HCT116 (cell line): ENCODE results near the gene MBD5. TPM values are rescaled to one million over a fixed set of nuclear protein-coding genes. Genes with fewer than 3 reads are reported as not detected.

Experiments
- ATAC-seq: fragments of 200-7000 bp; cut with Tn5 transposase; 2 replicates; pipeline ENCODE4 v1.9.1; 2020; ENCODE audit warnings: mild to moderate bottlenecking, moderate library complexity
- BruUV-seq: library from RNA; stranded (reverse); fragments of 400-500 nt; replicated peaks from 2 replicates; lab custom pipeline; 2021; lab: Mats Ljungman, UMichigan
- CTCF ChIA-PET: fragments of 300-600 bp; sonication (Branson Sonifier 250); formaldehyde crosslinking; loops from one replicate; lab custom pipeline; 2021; ENCODE audit warnings: antibody characterized with exemption; lab: Charles Lee
- POLR2A ChIA-PET: fragments of 300-600, 350-600 bp; sonication (Branson Sonifier 250); formaldehyde crosslinking; loops from one replicate; lab custom pipeline; 2021; ENCODE audit warnings: antibody characterized with exemption; lab: Charles Lee
- RAD21 ChIA-PET, 2 experiments: fragments of 300-600 bp; sonication (Branson Sonifier 250); formaldehyde crosslinking; loops; one replicate each; lab custom pipeline; 2023; ENCODE audit warnings: low total read pairs in 2 of 2; ENCODE audit not compliant: uncharacterized antibody in 2 of 2, unreplicated experiment in 2 of 2, low non-redundant PET in 1 of 2; lab: Charles Lee
- DNase-seq: peaks from one replicate; pipeline ENCODE4 v3.0.0-alpha.2; 2010; ENCODE audit warnings: low read depth, low spot score
- H2AFZ ChIP-seq: fragments of 200-600 bp; shearing (Covaris generic), sonication (generic); 2 replicates; pipeline ENCODE4 v1.6.1; 2017; ENCODE audit warnings: low read depth, mixed run types, mixed read lengths, antibody characterized with exemption, low read length; ENCODE audit not compliant: poor library complexity, severe bottlenecking
- H3K27ac ChIP-seq: 2 replicates; pipeline ENCODE4 v1.5.1; 2012; ENCODE audit warnings: low read depth, low read length
- H3K27me3 ChIP-seq: fragments of 200-600 bp; sonication (generic); 2 replicates; pipeline ENCODE4 v1.6.1; 2016; ENCODE audit warnings: mixed run types, low read length, mixed read lengths; ENCODE audit not compliant: insufficient read depth
- H3K36me3 ChIP-seq, 2 experiments: fragments of 200-500 bp in 1 of 2; fragments of 200-600 bp in 1 of 2; sonication (Bioruptor generic) in 1 of 2; sonication (generic) in 1 of 2; 2 replicates each; pipeline versions ENCODE4 v1.5.1 to v1.6.1; 2014 to 2016; ENCODE audit warnings: low read length in 2 of 2, inconsistent platforms in 1 of 2, mixed read lengths in 1 of 2, mixed run types in 1 of 2; ENCODE audit not compliant: insufficient read depth in 2 of 2, control insufficient read depth in 1 of 2
- H3K4me1 ChIP-seq, 2 experiments: fragments of 200-600 bp in 1 of 2; sonication (generic) in 1 of 2; 2 replicates each; pipeline versions ENCODE4 v1.5.1 to v1.6.1; 2012 to 2017; ENCODE audit warnings: low read length in 2 of 2, inconsistent platforms in 1 of 2, mild to moderate bottlenecking in 1 of 2, mixed read lengths in 1 of 2, mixed run types in 1 of 2, moderate library complexity in 1 of 2; ENCODE audit not compliant: insufficient read depth in 2 of 2, control insufficient read depth in 1 of 2
- H3K4me2 ChIP-seq: fragments of 200-600 bp; sonication (generic); 2 replicates; pipeline ENCODE4 v1.6.1; 2017; ENCODE audit warnings: mixed run types, low read length, mixed read lengths
- H3K4me3 ChIP-seq, 2 experiments: fragments of 200-600 bp in 1 of 2; sonication (generic) in 1 of 2; replicated peaks in 1 of 2; 2 replicates each; pipeline ENCODE4 v1.5.1; 2011 to 2016; ENCODE audit warnings: low read length in 2 of 2, control low read depth in 1 of 2, low read depth in 1 of 2, mild to moderate bottlenecking in 1 of 2, mixed read lengths in 1 of 2, mixed run types in 1 of 2
- H3K79me2 ChIP-seq: fragments of 200-600 bp; sonication (generic); 2 replicates; pipeline ENCODE4 v1.6.1; 2017; ENCODE audit warnings: mild to moderate bottlenecking, mixed run types, low read length, moderate library complexity, mixed read lengths; ENCODE audit not compliant: insufficient read depth
- H3K9ac ChIP-seq: fragments of 200-600 bp; sonication (generic); 2 replicates; pipeline ENCODE4 v1.6.1; 2016; ENCODE audit warnings: low read length, mixed read lengths
- H3K9me2 ChIP-seq: fragments of 200-600 bp; sonication (generic), shearing (Covaris generic); 2 replicates; pipeline ENCODE4 v1.6.1; 2017; ENCODE audit warnings: mixed run types, mild to moderate bottlenecking, moderate library complexity; ENCODE audit not compliant: insufficient read depth
- H3K9me3 ChIP-seq, 2 experiments: fragments of 200-500 bp in 1 of 2; fragments of 200-600 bp in 1 of 2; sonication (Bioruptor generic) in 1 of 2; sonication (generic) in 1 of 2; 2 replicates each; pipeline ENCODE4 v1.6.1; 2014 to 2017; ENCODE audit warnings: low read length in 2 of 2, mixed read lengths in 2 of 2, inconsistent platforms in 1 of 2, low read depth in 1 of 2, mild to moderate bottlenecking in 1 of 2, mixed run types in 1 of 2, moderate library complexity in 1 of 2; ENCODE audit not compliant: control insufficient read depth in 1 of 2, insufficient read depth in 1 of 2
- H4K20me1 ChIP-seq: fragments of 200-600 bp; sonication (generic), shearing (Covaris generic); 2 replicates; pipeline ENCODE4 v1.6.1; 2017; ENCODE audit warnings: mixed run types, mild to moderate bottlenecking, moderate library complexity; ENCODE audit not compliant: insufficient read depth
- ATF3 ChIP-seq: IDR thresholded peaks from 2 replicates; pipeline ENCODE4 v1.6.1; 2012
- CBX3 ChIP-seq: IDR thresholded peaks from 2 replicates; pipeline ENCODE4 v1.6.1; 2012; ENCODE audit warnings: low read depth
- CEBPB ChIP-seq: IDR thresholded peaks from 2 replicates; pipeline ENCODE4 v1.6.1; 2012; ENCODE audit warnings: low read depth
- EGR1 ChIP-seq: IDR thresholded peaks from 2 replicates; pipeline ENCODE4 v1.6.1; 2012; ENCODE audit warnings: low read depth
- EZH2 ChIP-seq: fragments of 200-600 bp; sonication (generic); IDR thresholded peaks from 2 replicates; pipeline ENCODE4 v1.6.1; 2017; ENCODE audit warnings: antibody characterized with exemption, mixed run types
- FOSL1 ChIP-seq: IDR thresholded peaks from 2 replicates; pipeline ENCODE4 v1.6.1; 2012; ENCODE audit warnings: low read depth
- MAX ChIP-seq: IDR thresholded peaks from 2 replicates; pipeline ENCODE4 v1.6.1; 2012
- POLR2A ChIP-seq: IDR thresholded peaks from 2 replicates; pipeline ENCODE4 v1.7.0; 2011; ENCODE audit warnings: borderline replicate concordance; ENCODE audit not compliant: insufficient read depth, insufficient read length; ENCODE audit errors: extremely low read depth
- POLR2AphosphoS5 ChIP-seq: IDR thresholded peaks from 2 replicates; pipeline ENCODE4 v1.6.1; 2011; ENCODE audit warnings: mild to moderate bottlenecking, low read depth, low read length, moderate library complexity
- SP1 ChIP-seq: IDR thresholded peaks from 2 replicates; pipeline ENCODE4 v1.6.1; 2012; ENCODE audit warnings: low read depth
- TCF7L2 ChIP-seq: IDR thresholded peaks from 2 replicates; pipeline ENCODE4 v1.7.0; 2011; ENCODE audit warnings: borderline replicate concordance, inconsistent platforms; ENCODE audit not compliant: insufficient read depth, insufficient read length; ENCODE audit errors: extremely low read depth
- YY1 ChIP-seq: IDR thresholded peaks from 2 replicates; pipeline ENCODE4 v1.6.1; 2011; ENCODE audit warnings: low read length, low read depth, moderate library complexity, mild to moderate bottlenecking; ENCODE audit not compliant: insufficient replicate concordance; ENCODE audit errors: extremely low read depth
- ZBTB33 ChIP-seq: IDR thresholded peaks from 2 replicates; pipeline ENCODE4 v1.6.1; 2011; ENCODE audit warnings: mild to moderate bottlenecking, low read length, moderate library complexity; ENCODE audit not compliant: insufficient replicate concordance; ENCODE audit errors: extremely low read depth
- ZFX ChIP-seq: fragments of 450-650 bp; IDR thresholded peaks from 2 replicates; pipeline ENCODE4 v1.6.1; 2017
- ZNF274 ChIP-seq: fragments of 200-500 bp; sonication (Bioruptor generic); IDR thresholded peaks from 2 replicates; pipeline ENCODE4 v1.6.1; 2014; ENCODE audit warnings: mild to moderate bottlenecking, low read depth, low read length, inconsistent platforms
- intact Hi-C: fragments of 100-400 bp; cut with micrococcal nuclease; formaldehyde crosslinking; loops from 2 replicates; pipeline ENCODE4 v1.10.0; 2022
- total RNA-seq: library from RNA; stranded (reverse); gene quantifications from one replicate; pipeline ENCODE4 v1.2.1, GENCODE V29; 2021; ENCODE audit not compliant: unreplicated experiment
- TF ChIP-seq, protein P1 (sequence below), 3 experiments: fragments of 200-600 bp in 1 of 3; sonication (generic) in 1 of 3; IDR thresholded peaks in 2 of 3; conservative IDR thresholded peaks in 1 of 3; 2 replicates each; pipeline ENCODE4 v1.5.1; 2012 to 2017; ENCODE audit warnings: low read depth in 2 of 3, low read length in 2 of 3, antibody characterized with exemption in 1 of 3, borderline replicate concordance in 1 of 3, control low read depth in 1 of 3, mild to moderate bottlenecking in 1 of 3, mixed read lengths in 1 of 3, mixed run types in 1 of 3, moderate library complexity in 1 of 3; ENCODE audit not compliant: insufficient read depth in 1 of 3

MBD5 gene
- total RNA-seq, 1 experiment from 2014 or later: 20.5 TPM

DNA sequence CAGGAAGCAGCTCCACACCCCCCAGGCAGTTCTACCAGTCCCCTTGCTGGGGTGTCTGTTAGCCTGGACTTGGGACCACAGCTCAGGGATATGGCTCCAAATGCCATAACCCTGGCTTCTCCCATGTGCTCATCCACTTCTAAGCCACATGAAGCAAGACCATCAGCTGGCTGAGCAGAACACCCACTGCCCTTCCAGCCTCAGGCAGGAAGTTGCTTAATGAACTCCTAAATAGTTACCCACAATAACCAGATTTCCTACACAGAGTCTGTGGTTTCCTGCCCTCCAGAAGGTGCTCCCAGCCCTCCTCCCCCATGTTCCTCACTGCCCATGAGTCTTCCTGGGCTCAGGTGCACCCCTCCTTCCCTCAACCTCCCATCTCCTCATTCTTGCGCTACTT lies 525.4 kb downstream of the MBD5 start (continued):
- TF ChIP-seq YY1: no peak
- TF ChIP-seq ZNF274: no peak
- no peak for TF ChIP-seq POLR2AphosphoS5
- TF ChIP-seq CEBPB: no peak
- TF ChIP-seq EGR1: no peak
- no peak for TF ChIP-seq FOSL1
- TF ChIP-seq, all 23 proteins: peak for 0

- ChIA-PET CTCF (no interaction called here), RAD21 (no interaction called here), POLR2A (no interaction called here)
- ATAC-seq (no peak), DNase-seq (no peak)
- Histone ChIP-seq H3K27ac (no peak overlapping the region), H2AFZ (no peak overlapping the region), H3K36me3 (no peaks in the 10 kb centered on the region), H3K9ac (no peak overlapping the region), H3K4me1 (no peaks in the 10 kb centered on the region), H3K4me2 (no peak overlapping the region), H3K4me3 (no peak overlapping the region), H3K79me2 (no peaks in the 10 kb centered on the region), H3K9me3 (no peaks in the 10 kb centered on the region), H4K20me1 (no peaks in the 10 kb centered on the region), H3K27me3 (no peaks in the 10 kb centered on the region), H3K9me2 (no peaks in the 10 kb centered on the region)
- BruUV-seq: no TSS peak
- no peak for TF ChIP-seq POLR2A
- no peak for TF ChIP-seq FOSL1
- no peak for TF ChIP-seq SP1
- no peak for TF ChIP-seq ATF3
- TF ChIP-seq, protein P1, sequence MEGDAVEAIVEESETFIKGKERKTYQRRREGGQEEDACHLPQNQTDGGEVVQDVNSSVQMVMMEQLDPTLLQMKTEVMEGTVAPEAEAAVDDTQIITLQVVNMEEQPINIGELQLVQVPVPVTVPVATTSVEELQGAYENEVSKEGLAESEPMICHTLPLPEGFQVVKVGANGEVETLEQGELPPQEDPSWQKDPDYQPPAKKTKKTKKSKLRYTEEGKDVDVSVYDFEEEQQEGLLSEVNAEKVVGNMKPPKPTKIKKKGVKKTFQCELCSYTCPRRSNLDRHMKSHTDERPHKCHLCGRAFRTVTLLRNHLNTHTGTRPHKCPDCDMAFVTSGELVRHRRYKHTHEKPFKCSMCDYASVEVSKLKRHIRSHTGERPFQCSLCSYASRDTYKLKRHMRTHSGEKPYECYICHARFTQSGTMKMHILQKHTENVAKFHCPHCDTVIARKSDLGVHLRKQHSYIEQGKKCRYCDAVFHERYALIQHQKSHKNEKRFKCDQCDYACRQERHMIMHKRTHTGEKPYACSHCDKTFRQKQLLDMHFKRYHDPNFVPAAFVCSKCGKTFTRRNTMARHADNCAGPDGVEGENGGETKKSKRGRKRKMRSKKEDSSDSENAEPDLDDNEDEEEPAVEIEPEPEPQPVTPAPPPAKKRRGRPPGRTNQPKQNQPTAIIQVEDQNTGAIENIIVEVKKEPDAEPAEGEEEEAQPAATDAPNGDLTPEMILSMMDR (IDR thresholded peaks at IDR 0.05 in 2 of 3, conservative IDR thresholded peaks at IDR 0.05 in 1 of 3; ENCODE audit: borderline replicate concordance in 1 of 3, insufficient read depth in 1 of 3, low read depth in 2 of 3, low read length in 2 of 3): no peak
- no peak for TF ChIP-seq TCF7L2
- TF ChIP-seq CBX3: no peak
- no peak for TF ChIP-seq POLR2AphosphoS5
- TF ChIP-seq ZNF274: no peak
- TF ChIP-seq ZFX: no peak
- TF ChIP-seq EZH2: no peak
- TF ChIP-seq ZBTB33: no peak
- TF ChIP-seq EGR1: no peak
- no peak for TF ChIP-seq CEBPB
- no peak for TF ChIP-seq MAX
- intact Hi-C loops: no loop called here
These were observed 528.0 kb downstream of the MBD5 start for GRCh38 chr2:148548716-148549400.
